Right forelimb (tissue), 1 donor: ENCODE results near the gene KCTD6.

Experiments used
- DNase-seq: peaks from one replicate; pipeline ENCODE4 v3.0.0-alpha.2; 2018

KCTD6 gene

GRCh38 chr3:58487140-58487886 is 4.6 kb upstream of the KCTD6 start:
- DNase-seq = no peak

DNA sequence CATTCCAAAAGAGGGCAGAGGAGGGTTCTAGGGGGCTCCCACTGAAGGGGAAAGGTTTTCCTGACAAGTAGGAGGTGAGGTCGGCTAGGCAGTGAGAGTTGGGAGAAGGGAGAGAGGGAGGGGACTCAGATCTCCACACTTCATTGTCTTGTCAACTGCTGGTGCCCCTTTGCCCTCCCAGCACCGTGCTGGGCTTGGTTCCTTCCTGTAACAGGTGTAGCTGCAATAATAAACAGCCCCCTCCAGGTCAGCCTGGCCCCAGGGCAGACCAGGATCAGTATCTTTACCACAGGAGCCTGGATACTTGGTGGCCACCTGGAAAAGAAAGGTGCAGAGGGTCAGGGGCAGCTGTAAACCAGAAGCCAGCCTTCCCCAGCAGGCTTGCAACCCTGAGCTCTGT is 2.9 kb upstream of the KCTD6 start:
- DNase-seq = no peak

GRCh38 chr3:58490860-58491501 is 915 bp upstream of the KCTD6 start:
- no peak for DNase-seq

DNA sequence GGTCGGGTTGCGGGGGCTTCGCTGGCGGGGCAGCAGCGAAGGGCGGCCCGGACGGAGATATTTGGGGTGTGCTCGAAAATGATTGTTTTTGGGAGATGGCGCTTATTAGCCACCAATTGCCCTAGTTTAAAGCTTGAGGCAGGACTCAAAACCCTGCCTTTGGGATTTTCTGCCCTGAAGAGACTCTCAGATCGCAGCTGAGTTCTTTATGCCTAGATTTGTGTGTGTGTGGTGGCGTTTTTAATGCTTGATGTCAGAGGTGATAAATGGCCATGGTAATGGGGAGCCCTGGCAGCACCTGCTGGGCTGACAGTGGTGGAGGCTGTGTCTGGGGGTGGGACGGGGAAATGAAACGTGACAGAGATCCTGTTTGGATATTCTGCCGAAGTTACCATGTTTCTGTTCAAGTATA is 604 bp downstream of the KCTD6 start:
- DNase-seq = no peak

GRCh38 chr3:58494107-58494506 is 2.2 kb downstream of the KCTD6 start:
- DNase-seq = no peak

- DNase-seq = no peak
Measured at GRCh38 chr3:58495101-58495500, 3.2 kb downstream of the KCTD6 start.

- DNase-seq = no peak
Measured at GRCh38 chr3:58496206-58496857, 4.4 kb downstream of the KCTD6 start.

DNA sequence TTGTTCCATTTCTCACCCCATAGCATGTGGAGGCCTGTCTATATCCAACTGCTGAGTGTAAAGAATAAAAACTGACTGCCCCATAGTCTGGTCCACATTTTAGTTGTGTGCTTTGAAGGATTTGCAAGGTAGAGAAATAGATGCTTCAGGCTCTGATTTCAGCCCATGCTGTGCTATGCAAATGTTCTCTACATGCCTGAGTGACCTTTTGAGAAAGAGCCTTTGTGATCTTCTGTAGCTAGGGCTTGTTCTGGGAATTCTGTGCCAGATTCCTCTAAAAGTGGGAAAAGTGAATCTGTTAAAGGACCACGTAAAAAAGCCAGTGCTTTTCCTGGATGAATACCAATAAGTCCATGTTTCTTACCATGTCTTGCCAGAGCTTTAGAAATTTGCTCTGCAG is 5.2 kb downstream of the KCTD6 start:
- no peak for DNase-seq

DNA sequence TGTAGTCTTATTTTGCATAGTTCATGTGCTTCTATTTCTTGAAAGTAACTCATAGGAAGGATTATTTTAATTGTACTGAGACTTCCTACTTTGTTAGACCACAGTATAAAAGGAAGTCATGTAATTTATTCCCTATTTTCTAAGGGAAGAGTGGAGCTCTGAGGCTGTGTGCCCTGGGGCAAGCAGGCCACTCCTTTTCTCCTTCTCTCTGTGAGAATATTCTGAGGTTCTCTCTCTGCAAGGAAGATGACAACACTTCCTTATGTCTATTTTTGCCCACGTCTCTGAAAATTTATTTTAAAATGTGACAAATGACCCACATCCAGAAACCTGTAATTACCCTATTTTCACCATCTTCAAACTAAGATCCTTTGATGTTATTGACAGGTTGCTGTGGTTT is 11.0 kb downstream of the KCTD6 start:
- no peak for DNase-seq

GRCh38 chr3:58507356-58508078 is 15.6 kb downstream of the KCTD6 start:
- no peak for DNase-seq

DNA sequence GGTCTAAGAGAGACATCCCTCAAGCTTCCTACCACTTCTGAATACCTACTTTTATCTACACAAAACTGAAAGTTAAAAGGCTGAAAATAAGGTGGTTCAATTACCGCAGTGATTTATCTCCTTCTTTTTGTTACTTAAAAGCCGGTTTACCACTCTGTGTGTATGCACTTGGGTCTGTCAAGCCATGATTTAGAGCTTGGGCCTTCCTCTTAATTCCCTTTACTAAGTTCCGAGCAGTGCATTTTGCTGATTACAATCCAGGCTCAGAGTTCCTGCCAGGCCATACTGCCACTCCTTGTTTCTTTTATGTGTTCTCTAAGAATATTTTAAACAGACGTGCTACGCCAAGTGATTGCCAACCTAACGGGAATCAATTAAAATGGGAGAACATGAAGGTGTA is 16.5 kb downstream of the KCTD6 start:
- no peak for DNase-seq

GRCh38 chr3:58514405-58514804 is 22.5 kb downstream of the KCTD6 start:
- no peak for DNase-seq

GRCh38 chr3:58518291-58518789 is 26.4 kb downstream of the KCTD6 start:
- DNase-seq = no peak

DNA sequence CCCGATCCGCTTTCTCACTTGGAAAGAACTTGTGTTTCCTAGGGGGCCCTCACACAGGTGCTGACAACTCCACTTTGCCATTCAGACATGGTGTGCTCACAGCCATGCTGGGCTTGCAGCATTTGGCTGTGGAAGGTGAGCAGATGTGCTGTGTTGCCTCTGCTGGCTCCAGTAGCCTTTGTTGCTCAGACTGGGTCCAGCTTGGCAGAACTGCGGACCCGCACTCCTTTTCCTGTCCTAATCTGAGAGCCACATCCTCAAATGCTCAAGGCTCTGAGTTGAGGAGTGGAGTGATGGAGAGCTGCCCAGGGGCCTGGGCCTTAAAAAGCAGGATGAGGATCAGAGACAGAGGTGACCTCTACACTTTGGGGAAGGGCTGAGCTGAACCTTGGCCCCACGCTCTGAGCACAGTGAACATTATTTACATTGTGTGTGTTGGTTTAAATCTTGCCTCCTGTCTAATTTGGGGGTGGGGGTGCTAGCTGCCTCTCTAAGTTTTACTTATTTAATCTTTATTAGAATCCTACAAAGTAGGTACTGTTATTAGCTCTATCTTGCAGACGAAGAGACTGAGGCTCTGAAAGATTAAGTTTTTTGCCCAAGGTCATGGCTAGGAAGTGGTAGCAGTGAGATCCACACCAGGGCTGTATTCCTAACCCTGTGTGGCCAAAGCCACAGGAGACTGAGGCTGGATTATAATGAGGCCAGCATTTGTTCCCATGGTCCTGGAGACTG is 27.9 kb downstream of the KCTD6 start:
- DNase-seq = no peak

DNA sequence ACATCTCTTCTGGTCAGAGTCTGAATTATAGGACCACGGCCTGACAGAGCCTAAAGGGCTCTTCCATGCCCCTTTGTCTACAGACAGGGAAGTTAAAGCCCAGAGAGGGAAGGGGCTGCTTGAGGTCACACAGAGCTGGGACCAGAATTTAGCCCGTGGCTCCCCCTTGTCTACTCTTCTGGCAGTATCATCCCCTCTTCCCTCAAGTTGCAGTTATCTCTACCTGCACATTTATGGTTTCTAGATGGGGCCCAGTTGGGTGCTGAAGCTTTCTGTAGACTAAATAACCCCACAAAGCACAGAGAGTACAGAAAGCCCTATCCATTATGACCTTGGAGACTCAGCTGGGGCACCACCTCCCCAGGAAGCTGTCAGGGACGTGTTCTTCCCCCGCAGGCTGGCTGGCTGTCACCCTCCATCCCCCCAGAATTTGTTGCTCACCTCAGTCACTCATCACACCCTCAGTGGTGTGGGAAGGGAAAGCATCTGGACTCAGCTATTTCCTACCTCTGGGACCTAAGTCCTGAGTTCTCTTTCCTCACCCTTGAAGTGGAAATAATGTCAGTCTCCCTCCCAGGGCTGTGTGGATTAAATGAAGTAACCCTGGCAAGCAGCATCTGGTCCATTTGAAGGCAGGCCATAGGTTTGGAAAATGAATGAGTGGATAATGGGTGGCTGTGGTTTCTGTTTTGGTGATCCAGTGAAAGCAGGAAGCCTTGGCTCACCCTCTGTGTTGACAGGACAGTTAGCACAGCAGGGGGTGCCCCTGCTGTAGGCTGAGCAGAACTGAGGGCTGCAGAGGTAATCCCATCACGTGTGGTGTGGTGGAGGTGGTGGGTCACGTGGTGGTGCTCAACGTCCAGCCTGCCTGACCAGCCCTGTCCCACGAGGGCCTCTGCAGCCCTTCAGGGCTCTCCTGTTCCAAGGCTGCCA is 28.8 kb downstream of the KCTD6 start:
- DNase-seq = no peak

DNA sequence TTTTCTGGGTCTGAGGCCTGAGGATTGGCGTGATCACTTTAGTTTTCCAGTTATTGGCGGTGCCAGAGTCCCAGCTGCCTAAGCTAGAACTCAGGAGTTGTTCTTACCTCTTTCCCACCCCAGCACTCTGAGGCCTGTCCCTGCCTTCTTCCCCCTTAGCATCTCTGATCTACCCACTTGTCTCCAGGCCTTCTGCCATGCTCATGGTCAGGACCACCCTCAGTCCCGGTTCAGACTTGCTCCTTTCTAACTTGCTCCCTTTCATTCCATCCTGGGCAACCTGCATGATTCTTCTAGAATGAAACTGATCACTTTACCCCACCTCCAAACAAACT is 29.4 kb downstream of the KCTD6 start:
- no peak for DNase-seq

- DNase-seq = no peak
Measured at GRCh38 chr3:58521917-58522631, 30.2 kb downstream of the KCTD6 start.

DNA sequence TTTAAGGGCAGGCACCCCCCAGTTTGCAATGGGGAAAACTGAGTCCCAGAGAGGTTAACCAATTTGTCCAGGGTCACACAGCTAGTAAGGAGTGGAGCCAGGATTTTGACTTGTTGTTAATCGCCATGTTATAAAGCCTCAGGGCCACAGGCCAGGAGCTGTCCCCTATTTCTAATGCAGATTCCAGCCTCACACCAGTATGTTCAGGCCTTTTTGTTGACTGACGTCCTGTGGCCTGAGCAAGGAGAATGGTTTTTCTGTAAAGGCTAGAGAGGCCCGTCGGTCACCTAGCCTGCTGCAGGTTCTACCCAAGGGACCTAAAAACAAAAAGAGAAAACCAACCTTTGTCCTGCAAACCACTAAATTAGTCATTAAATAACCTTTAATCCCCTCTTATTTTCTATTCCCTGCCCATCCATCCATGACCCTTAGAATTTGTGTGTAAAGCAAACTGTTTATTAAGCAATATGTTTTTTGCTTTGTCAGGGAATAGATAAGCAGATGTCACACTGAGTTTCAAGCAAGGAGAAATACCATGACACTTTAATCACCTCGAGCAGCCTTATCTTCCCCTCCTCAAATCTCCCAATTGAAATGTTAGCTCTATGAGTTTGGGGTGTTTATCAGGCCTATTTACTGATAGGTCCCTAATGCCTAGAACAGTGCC is 31.0 kb downstream of the KCTD6 start:
- no peak for DNase-seq

GRCh38 chr3:58524326-58524888 is 32.5 kb downstream of the KCTD6 start:
- DNase-seq = no peak

DNA sequence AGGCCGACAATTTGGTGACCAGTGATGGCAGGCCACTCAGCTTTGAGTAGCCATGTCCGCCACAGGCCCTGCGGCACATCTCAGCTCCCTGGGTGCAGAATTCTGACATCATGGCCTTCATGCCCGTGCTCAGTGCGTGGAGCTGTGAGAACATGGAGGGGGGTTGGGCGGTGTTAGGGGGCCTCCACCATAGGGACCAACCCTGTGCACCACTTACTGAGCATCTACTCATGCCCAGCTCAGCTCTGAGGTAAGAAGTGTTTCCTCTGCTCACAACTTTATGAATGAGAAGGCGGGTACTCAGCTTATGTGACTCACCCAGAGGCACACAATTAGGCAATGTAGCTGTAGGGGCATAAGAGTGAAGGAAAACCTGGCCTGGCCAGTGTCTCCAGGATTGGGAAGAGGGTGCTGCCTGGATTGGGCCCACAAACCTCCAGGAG is 34.6 kb downstream of the KCTD6 start:
- DNase-seq = no peak
